Measurements from ENCODE around the gene SUZ12.
"Not testable (repeated sequence)": the region's sequence is repeated elsewhere in the genome, so short reads cannot be mapped to it uniquely, and the experiment has no call there.

The SUZ12 gene

GRCh38 chr17:32042266-32042665 is 105.5 kb downstream of the SUZ12 start:
- not testable (repeated sequence) for DNase-seq

- not testable (repeated sequence) for DNase-seq
Measured at GRCh38 chr17:32045611-32046010, 108.8 kb downstream of the SUZ12 start.

- not testable (repeated sequence) for DNase-seq
Measured at GRCh38 chr17:32047663-32048062, 110.9 kb downstream of the SUZ12 start.
